ENCODE results near the gene MACROH2A1.
A peak's percentile ranks its signal among the peaks of the same experiment; 100 is the strongest.

The MACROH2A1 gene

DNA sequence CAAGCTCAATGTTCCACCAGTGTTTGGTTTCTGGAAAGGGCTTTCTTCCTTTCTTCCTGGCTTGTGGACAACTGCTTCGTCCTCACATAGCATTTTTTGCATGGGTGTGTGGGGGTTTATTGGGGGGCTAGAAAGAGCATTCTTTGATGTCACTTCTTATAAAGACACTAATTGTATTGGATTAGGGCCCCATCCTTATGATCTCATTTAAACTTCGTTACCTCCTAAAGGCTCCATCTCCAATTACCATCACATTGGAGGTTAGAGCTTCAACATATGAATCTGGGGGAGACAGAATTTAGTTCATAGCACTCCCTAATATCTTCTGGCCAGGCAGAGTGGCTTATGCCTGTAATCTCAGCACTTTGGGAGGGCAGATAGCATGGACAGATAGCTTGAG is 6.1 kb upstream of the MACROH2A1 start:
- no peak for DNase-seq
- intact Hi-C loops (cut with DNase I), result no loop called here

DNA sequence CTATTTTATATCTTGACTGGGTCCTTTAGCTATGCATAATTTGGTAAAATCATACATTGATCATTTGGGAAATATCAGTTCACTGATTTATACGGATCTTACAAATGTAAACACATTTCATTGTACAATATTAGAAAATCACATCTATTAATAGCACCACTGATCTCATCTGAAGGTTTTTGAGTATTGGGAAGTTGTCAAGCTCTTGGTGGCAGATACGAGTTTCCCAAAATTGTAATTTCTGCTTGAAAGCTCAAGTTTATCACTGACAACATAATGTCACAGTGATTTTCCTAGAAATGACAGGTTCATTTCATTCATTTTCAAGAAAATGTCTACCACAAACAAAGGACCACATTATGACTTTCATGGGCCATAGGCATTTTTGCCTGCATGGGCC is 3.0 kb upstream of the MACROH2A1 start:
- no peak for DNase-seq
- intact Hi-C loops (cut with DNase I), result no loop called here

DNA sequence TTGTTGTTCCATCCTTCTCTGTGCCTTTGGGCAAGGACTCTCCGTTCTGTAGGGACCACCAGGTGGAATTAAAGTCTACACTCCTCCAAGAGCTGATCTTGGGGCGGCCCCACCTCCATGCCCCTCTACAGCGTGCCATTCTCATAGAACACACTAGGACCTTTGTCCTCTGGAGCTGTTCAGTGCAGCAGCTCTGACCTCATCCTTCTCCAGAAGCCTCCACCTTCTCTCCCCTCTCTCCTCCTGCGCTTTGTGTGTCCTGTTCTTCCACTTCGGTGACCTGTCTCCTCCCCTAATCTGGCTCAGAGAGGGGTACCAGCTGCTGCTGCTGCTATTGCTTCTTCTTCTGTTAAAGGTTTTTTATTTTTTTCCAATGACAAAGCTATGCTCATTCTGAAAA is 1.8 kb upstream of the MACROH2A1 start:
- intact Hi-C loops (cut with DNase I), result no loop called here

DNA sequence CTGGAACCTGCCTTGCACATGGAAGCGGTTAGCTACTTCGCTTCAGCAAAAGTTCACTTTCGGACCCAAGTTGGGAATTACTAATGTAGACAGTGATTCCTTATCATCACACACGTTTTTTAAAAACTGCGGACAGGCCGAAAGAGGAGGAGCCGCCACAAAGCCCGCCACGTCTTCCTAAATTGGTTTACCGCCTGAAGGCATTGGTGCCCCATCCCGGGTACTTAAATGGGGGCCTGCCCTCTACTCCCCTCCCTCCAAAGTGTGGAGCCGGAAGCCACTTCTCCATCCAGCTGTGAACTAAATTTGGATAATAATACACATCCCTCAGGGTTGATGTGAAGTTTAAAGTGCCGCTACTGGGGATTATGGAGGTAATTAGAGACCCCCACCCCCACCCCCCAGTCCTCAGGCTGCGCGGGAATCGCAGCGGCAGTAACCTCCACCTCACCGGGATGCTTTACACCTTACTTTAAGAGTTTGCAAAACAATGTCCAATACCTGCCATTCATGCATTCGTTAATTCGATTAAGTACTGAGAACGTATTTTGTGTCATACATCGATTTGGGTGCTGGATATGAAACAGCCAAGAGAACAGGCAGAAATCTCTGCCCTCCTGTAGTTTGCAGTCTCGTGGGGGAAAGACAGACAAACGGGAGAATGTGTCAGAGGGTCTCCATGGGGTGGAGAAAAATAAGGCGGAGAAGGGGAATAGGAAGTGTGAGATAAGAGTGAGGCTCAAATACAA is 937 bp upstream of the MACROH2A1 start:
- peak in 1 of 42 donors; percentile 35 for DNase-seq
- intact Hi-C loops (cut with DNase I), result no loop called here

More for the DNA sequence above, 1.8 kb upstream of the MACROH2A1 start:
- peak in 1 of 42 donors; percentile 33 for DNase-seq

DNA sequence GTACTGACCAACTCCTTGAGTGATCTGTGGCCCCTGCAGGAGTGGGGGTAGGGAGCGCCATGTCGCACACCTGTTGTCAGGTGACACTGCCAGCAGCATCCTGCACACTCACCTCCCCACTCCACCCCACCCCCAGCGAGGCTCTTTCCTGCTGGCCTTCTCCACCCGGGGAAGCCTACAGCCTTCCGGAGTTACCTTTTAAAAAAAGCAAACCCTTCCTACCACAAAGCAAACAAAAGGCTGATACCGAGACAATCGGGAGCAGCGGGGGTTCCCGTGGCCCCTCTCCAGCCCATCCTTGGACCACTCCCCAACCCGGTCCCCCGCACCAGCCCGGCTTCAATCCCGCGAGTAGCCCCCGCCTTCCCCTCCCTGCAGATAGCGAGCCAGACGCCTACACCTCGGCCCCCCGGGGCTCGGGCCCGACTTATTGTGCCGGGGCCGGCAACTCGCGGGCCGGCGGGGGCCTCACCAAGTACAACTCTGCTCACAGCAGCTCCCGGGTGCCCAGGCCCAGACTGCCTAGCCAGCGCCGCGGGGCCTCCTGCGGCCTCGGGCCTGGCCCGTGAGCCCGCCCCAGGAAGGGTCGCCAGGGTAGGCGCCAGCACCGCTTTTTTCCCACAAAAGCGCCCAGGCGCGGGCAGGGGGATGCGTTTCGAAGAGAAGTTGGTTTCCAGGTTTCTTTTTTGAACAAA is 724 bp downstream of the MACROH2A1 start:
- DNase-seq, result peak in 9 of 42 donors; percentile 18 to 56 (median 30)
- intact Hi-C loops (cut with DNase I), result no loop called here

DNA sequence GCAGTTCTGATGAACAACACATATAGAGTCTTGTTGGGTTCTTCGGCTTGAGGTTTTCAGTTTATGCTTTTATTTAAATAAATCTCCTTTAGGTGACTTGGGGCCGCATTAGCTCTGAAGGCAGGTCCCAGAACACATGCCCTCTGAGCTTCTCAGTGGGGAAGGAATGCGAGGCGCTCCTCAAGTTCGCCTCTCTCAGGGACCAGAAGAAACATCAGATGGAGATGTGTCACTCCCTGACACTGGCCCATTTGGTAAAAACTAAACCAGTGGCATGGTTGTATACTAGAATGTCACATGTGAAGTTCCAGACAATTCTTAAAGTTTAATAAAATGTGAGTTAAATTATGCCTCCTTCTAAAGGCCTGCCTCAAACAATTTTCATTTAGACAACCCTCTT is 1.9 kb downstream of the MACROH2A1 start:
- intact Hi-C loops (cut with DNase I), result no loop called here

DNA sequence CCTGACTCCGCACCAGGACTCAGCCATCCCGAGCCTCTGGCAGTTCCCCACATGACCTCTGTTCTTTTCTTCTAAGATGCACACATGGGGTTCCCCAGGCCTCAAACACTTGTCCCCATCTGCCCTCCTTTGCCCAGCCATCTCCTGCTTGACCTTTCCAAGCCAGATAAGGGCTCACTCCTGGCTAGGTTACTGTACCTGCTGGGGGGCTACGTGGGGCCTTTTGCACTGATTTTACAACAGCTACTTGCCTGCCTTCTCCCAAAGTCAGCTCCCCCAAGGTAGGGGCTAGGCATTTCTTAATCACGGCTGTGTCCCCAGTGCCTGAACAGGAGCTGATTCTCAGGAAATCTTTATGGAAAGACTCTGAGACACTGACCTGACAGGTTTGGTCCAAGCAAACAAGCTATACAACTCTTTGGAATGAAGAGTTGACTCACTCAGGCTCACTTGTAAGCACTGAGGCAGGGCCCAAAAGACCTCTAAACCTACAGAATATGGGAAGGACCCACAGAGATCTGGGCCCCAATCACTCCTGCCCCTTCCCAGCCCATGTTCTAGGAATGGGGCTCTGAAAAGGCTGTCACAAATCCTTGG is 2.5 kb downstream of the MACROH2A1 start:
- intact Hi-C loops (cut with DNase I), result no loop called here
- DNase-seq, result no peak

More for the DNA sequence above, 1.9 kb downstream of the MACROH2A1 start:
- DNase-seq, result no peak

DNA sequence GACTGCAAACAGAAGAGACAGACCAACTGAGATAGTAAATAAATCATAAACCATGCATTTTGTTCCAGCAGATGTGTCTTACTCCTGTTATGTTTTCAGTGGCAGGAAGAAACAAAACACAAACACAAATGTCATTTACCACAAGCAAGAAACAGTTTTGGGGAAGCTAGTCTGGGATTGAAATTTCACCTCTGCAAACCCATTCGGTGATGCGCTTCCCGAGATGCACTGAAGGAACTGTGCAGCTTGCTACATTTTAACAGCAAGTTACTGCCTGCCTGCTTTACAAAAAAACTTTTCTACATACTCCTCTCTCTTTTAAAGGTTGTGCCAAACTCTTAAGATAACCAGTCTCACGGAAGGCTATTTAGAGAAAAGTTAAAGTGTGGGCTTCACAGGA is 3.2 kb downstream of the MACROH2A1 start:
- DNase-seq, result no peak
- intact Hi-C loops (cut with DNase I), result no loop called here

DNA sequence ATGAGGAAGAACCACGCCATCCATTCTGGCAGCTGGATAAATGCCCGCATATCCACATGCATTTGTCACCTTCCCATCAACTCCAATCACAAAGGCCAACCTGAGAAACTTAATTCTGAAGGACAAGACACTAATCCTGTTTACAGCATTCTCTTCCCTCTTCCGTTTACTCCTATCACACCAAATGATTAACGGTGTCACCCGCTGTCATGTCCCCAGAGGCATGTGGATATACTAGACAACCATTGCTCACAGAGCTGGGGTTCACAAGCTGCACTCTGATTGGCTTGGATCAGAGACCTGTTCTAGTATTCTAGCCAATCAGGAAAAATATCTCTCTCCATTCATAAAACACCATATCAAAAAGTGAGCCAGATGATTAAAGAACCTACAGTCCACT is 3.6 kb downstream of the MACROH2A1 start:
- intact Hi-C loops (cut with DNase I), result no loop called here

DNA sequence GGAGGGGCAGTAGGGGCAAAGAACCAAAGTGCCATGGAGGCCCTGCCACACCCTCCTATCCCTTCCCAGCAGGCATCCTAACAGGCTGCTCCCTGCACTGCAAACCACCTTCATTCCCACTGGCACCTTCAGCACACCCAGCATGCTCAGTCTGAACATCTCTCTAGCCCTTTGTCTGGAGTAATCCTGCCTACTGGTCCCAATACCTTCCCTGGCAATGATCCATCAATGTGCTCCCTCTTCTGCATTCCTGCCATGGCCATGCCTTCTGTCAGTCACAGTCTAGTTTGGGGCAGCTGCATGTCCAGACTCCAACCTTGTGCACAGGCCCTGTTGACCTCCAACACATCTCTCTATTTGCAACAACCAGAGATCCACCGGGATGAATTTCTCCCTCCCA is 4.9 kb downstream of the MACROH2A1 start:
- intact Hi-C loops (cut with DNase I), result no loop called here
- no peak for DNase-seq

More for the DNA sequence above, 3.6 kb downstream of the MACROH2A1 start:
- no peak for DNase-seq

DNA sequence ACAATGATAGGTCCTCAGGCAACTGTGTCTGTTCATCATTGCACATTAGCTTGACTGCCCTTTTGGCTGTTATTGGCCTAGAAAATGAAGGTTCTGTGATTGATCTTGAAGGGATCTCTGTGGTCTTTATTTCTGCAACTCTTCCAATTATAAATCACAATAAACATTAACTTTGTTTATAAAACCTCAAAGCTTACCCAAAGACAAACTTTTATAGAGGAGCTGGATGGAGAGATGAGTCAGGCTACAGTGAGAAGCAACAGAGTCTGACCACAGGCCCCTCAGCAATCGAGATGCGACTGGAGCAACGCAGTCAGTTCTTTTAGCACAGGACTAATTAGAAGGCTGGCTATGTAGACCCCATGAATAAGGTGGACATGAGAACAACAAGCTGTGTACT is 5.3 kb downstream of the MACROH2A1 start:
- DNase-seq, result no peak
- intact Hi-C loops (cut with DNase I), result no loop called here

DNA sequence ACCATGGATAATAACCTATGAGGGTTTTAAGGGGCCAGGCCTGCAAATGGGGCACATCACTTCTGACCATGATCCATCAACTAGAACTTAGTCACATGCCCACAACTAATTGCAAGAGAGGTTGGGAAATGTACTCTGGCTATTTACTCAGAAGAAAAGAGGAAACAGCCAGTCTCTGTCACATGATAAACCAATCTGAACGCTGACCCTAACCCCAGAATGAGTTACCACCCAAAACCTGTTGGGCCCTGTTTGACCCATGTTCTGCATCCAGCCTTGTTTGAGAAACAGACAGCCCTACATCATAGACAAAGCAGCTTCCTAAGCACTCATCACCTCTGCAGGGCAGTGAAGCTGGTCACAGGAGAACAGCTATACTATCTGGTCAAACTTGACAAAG is 5.8 kb downstream of the MACROH2A1 start:
- DNase-seq, result no peak
- intact Hi-C loops (cut with DNase I), result no loop called here

DNA sequence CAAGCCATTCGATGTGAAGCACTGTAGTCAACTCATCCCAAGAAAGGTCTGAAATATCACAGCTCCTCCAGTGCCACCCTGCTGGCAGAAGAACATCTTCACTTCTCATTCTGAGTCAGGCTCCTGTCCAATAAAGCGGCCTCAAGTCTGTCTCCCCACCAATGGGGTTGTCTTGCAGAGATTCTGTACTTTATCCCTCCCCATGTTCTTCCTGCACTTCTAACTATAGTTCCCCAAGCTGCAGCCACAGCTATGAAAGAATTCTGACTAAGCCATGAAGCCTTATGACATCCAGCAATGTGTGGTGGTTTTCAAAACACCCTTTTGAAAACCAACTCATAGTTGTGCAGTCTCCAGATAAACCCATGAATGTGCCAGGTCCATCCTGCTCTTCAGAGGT is 6.8 kb downstream of the MACROH2A1 start:
- intact Hi-C loops (cut with DNase I), result no loop called here
- DNase-seq, result peak in 1 of 42 donors; percentile 28

DNA sequence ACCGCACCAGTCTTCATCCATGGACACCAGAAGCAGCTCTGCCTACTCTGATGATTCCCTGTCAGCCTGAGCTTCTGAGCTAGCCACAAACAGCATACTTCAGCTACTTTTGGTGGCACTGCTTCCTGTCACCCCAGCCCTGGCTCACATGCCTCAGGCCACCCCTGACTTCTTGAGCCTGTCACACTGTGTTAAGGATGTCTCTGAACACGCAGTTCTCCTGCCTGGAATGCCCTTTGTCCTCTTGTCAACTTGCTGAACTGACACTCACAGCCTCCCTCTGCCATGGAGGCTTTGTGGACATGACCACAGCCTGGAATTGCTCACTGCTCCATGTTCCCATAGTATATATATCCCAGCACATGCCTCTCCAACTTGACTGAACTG is 7.2 kb downstream of the MACROH2A1 start:
- DNase-seq, result no peak
- intact Hi-C loops (cut with DNase I), result no loop called here

DNA sequence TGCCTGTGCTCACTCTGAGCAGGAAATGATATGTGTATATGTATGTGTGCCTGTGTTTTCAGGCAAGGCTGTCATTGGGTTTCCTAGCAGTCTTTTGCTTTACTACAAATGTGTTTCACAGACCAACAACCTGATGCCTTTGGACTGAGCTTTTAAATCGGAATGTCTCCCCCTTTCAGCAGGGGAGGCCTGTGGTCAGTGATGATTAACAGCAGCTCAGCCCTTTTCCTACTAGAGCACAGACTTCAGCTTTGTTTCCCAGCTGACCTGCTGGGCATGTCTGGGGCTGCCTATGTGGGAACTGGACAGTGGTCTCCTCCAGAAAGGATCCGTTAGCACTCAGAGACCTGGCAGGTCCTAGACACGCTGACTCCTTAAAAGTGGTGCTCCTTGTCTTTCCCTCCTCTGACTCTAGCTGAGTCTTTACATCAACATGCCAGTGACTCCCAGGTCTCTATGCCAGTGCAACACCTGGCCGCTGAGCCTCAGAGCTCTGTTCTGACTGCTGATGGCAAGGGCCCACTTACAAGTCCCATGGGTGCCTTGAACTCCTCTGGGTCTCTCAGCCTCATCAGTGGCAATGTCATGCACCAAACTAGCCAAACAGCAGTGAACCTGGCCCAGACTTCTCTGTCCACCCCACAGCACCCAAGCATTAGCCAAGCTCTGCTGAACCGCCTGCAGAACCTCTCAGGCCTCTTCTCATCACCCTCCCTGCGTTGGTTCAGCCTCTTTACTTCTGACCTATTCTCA is 7.7 kb downstream of the MACROH2A1 start:
- intact Hi-C loops (cut with DNase I), result no loop called here
- DNase-seq, result no peak

DNA sequence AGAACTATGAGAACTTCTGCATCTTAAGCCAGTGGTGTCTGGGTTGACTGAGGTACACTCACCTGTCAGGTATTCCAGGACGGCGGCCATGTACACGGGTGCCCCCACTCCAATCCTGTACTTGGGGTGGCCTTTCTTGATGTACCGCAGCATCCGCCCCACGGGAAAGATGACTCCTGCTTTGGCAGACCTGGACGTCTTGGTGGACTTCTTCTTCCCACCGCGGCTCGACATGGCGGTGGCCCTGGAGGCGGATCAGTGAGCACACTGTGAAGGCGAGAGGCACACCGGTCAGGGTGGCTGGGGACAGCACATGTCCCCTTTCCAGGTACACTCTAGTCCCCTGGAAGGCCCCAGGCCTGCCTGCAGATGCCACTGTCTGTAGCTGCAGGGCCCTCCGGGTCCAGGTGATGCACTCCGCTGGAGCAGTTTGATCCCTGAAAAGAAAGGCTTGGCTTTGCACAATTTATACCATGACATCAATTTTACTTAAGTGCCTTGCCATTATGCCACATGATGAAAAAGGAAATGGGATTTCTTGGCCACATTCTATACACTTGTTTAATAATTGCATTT is 10.1 kb downstream of the MACROH2A1 start:
- intact Hi-C loops (cut with DNase I), result no loop called here
- DNase-seq, result no peak

DNA sequence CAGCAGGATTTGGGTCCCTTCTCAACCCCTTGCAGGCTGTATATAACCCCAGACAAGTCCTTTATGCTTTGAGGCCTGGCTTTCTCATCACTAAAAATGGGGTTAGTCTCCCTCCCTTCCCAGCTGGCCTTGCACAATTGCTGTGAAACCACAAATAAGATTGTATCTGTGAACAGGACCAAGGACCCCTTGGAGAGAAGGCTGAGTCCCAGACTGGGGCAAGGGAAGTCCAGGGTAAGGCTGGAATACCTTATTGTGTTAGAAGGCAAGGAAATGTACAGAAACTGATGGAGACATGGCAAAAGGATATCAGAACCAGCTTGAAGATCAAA is 11.4 kb downstream of the MACROH2A1 start:
- intact Hi-C loops (cut with DNase I), result no loop called here
- no peak for DNase-seq

DNA sequence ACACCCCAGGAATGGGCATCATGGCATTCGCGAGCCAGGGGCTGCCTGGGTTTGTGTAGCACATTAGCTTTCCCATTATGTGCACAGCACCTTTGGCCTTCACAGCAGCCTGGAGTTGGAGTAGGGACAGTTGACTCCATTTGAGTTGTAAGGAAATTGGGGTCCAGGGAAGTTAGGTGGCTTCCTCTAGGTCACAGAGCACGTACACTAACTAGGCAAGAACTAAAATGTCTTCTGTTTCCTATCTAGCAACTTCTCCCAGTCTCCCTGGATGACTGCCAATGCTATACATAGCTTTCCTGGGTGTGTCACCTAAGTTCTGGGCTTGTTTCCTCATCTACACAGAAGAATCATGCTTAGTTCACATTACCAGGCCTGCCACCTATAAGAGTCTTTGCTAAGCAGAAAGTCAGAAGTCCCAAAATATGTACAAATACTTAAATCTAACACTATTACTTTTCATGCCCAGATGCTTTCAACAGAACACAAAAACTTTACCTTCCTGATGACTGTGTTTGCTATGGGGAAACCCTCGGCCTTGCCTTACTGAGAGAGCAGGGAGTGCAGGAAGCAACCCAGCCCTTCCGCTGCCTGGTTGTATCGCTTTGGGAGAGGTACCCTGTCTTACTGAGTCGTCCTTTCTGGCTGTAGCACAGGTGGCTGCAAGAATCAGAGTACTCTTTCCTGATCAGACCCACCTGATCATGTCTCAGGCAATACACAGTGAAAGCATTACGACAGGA is 12.0 kb downstream of the MACROH2A1 start:
- peak in 6 of 42 donors; percentile 22 to 54 (median 38) for DNase-seq
- intact Hi-C loops (cut with DNase I), result no loop called here

DNA sequence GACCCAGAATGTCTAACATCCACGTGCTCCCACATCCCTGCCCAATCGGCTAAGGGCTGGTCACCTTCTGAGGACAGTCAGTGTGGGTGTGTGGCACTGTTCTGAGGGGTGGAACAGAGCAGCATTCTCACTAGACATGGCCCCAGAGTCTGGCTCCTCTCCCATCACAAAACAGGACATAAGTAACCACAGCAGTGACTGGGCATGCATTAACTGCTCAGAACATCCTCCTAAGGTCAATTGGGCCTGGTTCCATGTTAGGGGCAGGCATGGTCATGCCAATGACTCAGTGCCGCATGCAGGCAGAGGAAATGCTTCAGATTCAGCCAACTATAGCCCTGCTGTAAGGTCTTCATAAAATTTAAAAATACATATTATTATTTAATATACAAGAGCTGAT is 12.9 kb downstream of the MACROH2A1 start:
- intact Hi-C loops (cut with DNase I), result no loop called here
- DNase-seq, result no peak

All from head of caudate nucleus (tissue), 42 donors.